Testis (tissue), 2 donors: ENCODE results near the gene KIF4B.

ENCODE experiments used
- POLR2A ChIP-seq: fragments of 450-650 bp; IDR thresholded peaks from one replicate; pipeline ENCODE4 v1.6.1; 2017; ENCODE audit warnings: antibody characterized with exemption, mild to moderate bottlenecking, moderate library complexity
- TF ChIP-seq, protein P1 (sequence below), 3 experiments: fragments of 450-650 bp in 2 of 3; fragments of 200-600 bp in 1 of 3; sonication (generic) in 1 of 3; IDR thresholded peaks; one replicate each; pipeline ENCODE4 v1.5.1; 2016 to 2019; ENCODE audit warnings: antibody characterized with exemption in 3 of 3, mild to moderate bottlenecking in 2 of 3, moderate library complexity in 1 of 3

GRCh38 chr5:154977409-154977808 lies 36.1 kb upstream of the KIF4B start:
- TF ChIP-seq POLR2A, result no peak
- TF ChIP-seq, protein P1, sequence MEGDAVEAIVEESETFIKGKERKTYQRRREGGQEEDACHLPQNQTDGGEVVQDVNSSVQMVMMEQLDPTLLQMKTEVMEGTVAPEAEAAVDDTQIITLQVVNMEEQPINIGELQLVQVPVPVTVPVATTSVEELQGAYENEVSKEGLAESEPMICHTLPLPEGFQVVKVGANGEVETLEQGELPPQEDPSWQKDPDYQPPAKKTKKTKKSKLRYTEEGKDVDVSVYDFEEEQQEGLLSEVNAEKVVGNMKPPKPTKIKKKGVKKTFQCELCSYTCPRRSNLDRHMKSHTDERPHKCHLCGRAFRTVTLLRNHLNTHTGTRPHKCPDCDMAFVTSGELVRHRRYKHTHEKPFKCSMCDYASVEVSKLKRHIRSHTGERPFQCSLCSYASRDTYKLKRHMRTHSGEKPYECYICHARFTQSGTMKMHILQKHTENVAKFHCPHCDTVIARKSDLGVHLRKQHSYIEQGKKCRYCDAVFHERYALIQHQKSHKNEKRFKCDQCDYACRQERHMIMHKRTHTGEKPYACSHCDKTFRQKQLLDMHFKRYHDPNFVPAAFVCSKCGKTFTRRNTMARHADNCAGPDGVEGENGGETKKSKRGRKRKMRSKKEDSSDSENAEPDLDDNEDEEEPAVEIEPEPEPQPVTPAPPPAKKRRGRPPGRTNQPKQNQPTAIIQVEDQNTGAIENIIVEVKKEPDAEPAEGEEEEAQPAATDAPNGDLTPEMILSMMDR (IDR thresholded peaks at IDR 0.05), result no peak
